HL-60 (cell line): ENCODE data around the gene OXCT1.

Experiments used
- GABPA ChIP-seq: IDR thresholded peaks from 2 replicates; pipeline ENCODE4 v1.6.1; 2012; ENCODE audit warnings: low read depth
- POLR2AphosphoS5 ChIP-seq: IDR thresholded peaks from 2 replicates; pipeline ENCODE4 v1.6.1; 2012; ENCODE audit warnings: low read depth
- REST ChIP-seq: IDR thresholded peaks from 2 replicates; pipeline ENCODE4 v1.6.1; 2012; ENCODE audit warnings: low read depth; ENCODE audit not compliant: insufficient replicate concordance
- TF ChIP-seq, protein P1 (sequence below): IDR thresholded peaks from one replicate; pipeline ENCODE4 v1.5.1; 2011; ENCODE audit warnings: low read length, control low read depth, inconsistent platforms; ENCODE audit not compliant: insufficient read depth

GRCh38 chr5:41869151-41869723 is 988 bp downstream of the OXCT1 start:
- TF ChIP-seq, protein P1, sequence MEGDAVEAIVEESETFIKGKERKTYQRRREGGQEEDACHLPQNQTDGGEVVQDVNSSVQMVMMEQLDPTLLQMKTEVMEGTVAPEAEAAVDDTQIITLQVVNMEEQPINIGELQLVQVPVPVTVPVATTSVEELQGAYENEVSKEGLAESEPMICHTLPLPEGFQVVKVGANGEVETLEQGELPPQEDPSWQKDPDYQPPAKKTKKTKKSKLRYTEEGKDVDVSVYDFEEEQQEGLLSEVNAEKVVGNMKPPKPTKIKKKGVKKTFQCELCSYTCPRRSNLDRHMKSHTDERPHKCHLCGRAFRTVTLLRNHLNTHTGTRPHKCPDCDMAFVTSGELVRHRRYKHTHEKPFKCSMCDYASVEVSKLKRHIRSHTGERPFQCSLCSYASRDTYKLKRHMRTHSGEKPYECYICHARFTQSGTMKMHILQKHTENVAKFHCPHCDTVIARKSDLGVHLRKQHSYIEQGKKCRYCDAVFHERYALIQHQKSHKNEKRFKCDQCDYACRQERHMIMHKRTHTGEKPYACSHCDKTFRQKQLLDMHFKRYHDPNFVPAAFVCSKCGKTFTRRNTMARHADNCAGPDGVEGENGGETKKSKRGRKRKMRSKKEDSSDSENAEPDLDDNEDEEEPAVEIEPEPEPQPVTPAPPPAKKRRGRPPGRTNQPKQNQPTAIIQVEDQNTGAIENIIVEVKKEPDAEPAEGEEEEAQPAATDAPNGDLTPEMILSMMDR, result no peak
- no peak for TF ChIP-seq POLR2AphosphoS5
- TF ChIP-seq REST, result no peak
- no peak for TF ChIP-seq GABPA
